CD4-positive, alpha-beta T cell (primary cell): ENCODE results near the gene NQO2. TPM values are rescaled to one million over a fixed set of nuclear protein-coding genes. Genes with fewer than 3 reads are reported as not detected.
"Not testable (repeated sequence)": the region's sequence is repeated elsewhere in the genome, so short reads cannot be mapped to it uniquely, and the experiment has no call there.

Experiments used
- ATAC-seq: fragments of 200-7000 bp; cut with Tn5 transposase; one replicate; pipeline ENCODE4 v1.10.0; 2022; ENCODE audit warnings: mild to moderate bottlenecking; ENCODE audit not compliant: poor library complexity
- CTCF ChIA-PET: fragments of 350-600 bp; sonication (Branson Sonifier 250); formaldehyde crosslinking; loops from one replicate; lab custom pipeline; 2021; ENCODE audit warnings: antibody characterized with exemption, inconsistent platforms; lab: Charles Lee
- POLR2A ChIA-PET: fragments of 350-600 bp; sonication (Branson Sonifier 250); formaldehyde crosslinking; loops from one replicate; lab custom pipeline; 2021; ENCODE audit warnings: antibody characterized with exemption, inconsistent platforms; lab: Charles Lee
- DNase-seq, 14 experiments: peaks; one replicate each; pipeline ENCODE4 v3.0.0-alpha.2; 2013 to 2020; ENCODE audit warnings: mixed read lengths in 2 of 14
- H3K27ac ChIP-seq, 2 donors: one replicate each; pipeline versions ENCODE4 v1.5.1 to v1.7.0; 2013; ENCODE audit warnings: low read length in 2 of 2, low read depth in 1 of 2, mild to moderate bottlenecking in 1 of 2
- H3K27me3 ChIP-seq, 2 experiments: 1 replicate in 1 of 2; 2 replicates in 1 of 2; pipeline versions ENCODE4 v1.6.1 to v1.7.0; 2013; ENCODE audit warnings: low read length in 2 of 2, control low read depth in 1 of 2, mild to moderate bottlenecking in 1 of 2, moderate library complexity in 1 of 2; ENCODE audit not compliant: insufficient read depth in 2 of 2, control insufficient read depth in 1 of 2
- H3K36me3 ChIP-seq: one replicate; pipeline ENCODE4 v1.6.1; 2013; ENCODE audit warnings: low read length, control low read depth; ENCODE audit not compliant: insufficient read depth
- H3K4me1 ChIP-seq: one replicate; pipeline ENCODE4 v1.6.1; 2013; ENCODE audit warnings: low read length, control low read depth; ENCODE audit not compliant: insufficient read depth
- H3K4me3 ChIP-seq: one replicate; pipeline ENCODE4 v1.5.1; 2013; ENCODE audit warnings: mild to moderate bottlenecking, low read length, moderate library complexity
- H3K9me3 ChIP-seq, 2 experiments: 1 replicate in 1 of 2; 2 replicates in 1 of 2; pipeline versions ENCODE4 v1.6.1 to v1.7.0; 2013; ENCODE audit warnings: low read length in 2 of 2, mild to moderate bottlenecking in 2 of 2, control low read depth in 1 of 2, moderate library complexity in 1 of 2; ENCODE audit not compliant: control insufficient read depth in 1 of 2, insufficient read depth in 1 of 2
- H3K27ac Mint-ChIP-seq: one replicate; pipeline ENCODE4 v1.8.0; 2020; ENCODE audit warnings: mixed read lengths
- H3K27me3 Mint-ChIP-seq: one replicate; pipeline ENCODE4 v1.8.0; 2021; ENCODE audit warnings: mixed read lengths
- H3K36me3 Mint-ChIP-seq: one replicate; pipeline ENCODE4 v1.8.0; 2021; ENCODE audit warnings: low read depth, mixed read lengths
- H3K4me1 Mint-ChIP-seq: one replicate; pipeline ENCODE4 v1.8.0; 2021; ENCODE audit warnings: low read depth, mixed read lengths
- H3K4me3 Mint-ChIP-seq: one replicate; pipeline ENCODE4 v1.8.0; 2020; ENCODE audit warnings: mild to moderate bottlenecking, mixed read lengths
- H3K9me3 Mint-ChIP-seq: one replicate; pipeline ENCODE4 v1.8.0; 2020; ENCODE audit warnings: mixed read lengths
- intact Hi-C, 2 experiments: fragments of 100-400 bp; cut with DNase I in 1 of 2; cut with micrococcal nuclease in 1 of 2; formaldehyde crosslinking; loops; one replicate each; pipeline versions ENCODE4 v1.15.1 to v1.9.0; 2023 to 2025; cut with DNase I, micrococcal nuclease
- total RNA-seq, 174 experiments: library from RNA in 2 of 174; stranded (reverse) in 2 of 174; gene quantifications; one replicate each; pipeline ENCODE4 v1.2.3 and lab custom pipeline; 2021 to 2026
- TF ChIP-seq, protein P1 (sequence below): fragments of 200-600 bp; IDR thresholded peaks from one replicate; pipeline ENCODE4 v1.8.0; 2022; ENCODE audit warnings: antibody characterized with exemption, mild to moderate bottlenecking

The NQO2 gene
- total RNA-seq, 2 experiments from 2014 or later = 6.7 to 7.7 TPM

GRCh38 chr6:3057063-3057770 lies 57.5 kb downstream of the NQO2 start:
- POLR2A ChIA-PET = interaction anchor here (0.7 to 1.6 kb wide), 2 partner anchors 10 to 67 kb away, joined by 3 read pairs; no protein-coding TSS in a partner anchor
- Mint-ChIP-seq H3K9me3 (no peaks in the 10 kb centered on the region), H3K4me3 (no peak overlapping the region), H3K27ac (no peak overlapping the region), H3K27me3 (no peaks in the 10 kb centered on the region), H3K4me1 (peaks cover 36% of the 10 kb centered on the region), H3K36me3 (no peaks in the 10 kb centered on the region)
- H3K27me3 ChIP-seq = no peaks in the 10 kb centered on the region
- H3K4me1 ChIP-seq = peaks cover 24% of the 10 kb centered on the region
- H3K36me3 ChIP-seq = no peaks in the 10 kb centered on the region
- no peak for DNase-seq
- intact Hi-C loops = loop anchor here in 1 of 2 experiments (1.0 to 5.0 kb wide), 3 partner anchors 61 to 265 kb away; partner anchors contain the start of gene SERPINB9
- H3K27ac ChIP-seq = no peak overlapping the region
- H3K4me3 ChIP-seq = no peak overlapping the region
- CTCF ChIA-PET = interaction anchor here (1.2 to 1.6 kb wide), 2 partner anchors 11 to 56 kb away, joined by 3 to 5 read pairs; partner anchors contain the start of gene RIPK1
- no peak for ATAC-seq
- TF ChIP-seq, protein P1, sequence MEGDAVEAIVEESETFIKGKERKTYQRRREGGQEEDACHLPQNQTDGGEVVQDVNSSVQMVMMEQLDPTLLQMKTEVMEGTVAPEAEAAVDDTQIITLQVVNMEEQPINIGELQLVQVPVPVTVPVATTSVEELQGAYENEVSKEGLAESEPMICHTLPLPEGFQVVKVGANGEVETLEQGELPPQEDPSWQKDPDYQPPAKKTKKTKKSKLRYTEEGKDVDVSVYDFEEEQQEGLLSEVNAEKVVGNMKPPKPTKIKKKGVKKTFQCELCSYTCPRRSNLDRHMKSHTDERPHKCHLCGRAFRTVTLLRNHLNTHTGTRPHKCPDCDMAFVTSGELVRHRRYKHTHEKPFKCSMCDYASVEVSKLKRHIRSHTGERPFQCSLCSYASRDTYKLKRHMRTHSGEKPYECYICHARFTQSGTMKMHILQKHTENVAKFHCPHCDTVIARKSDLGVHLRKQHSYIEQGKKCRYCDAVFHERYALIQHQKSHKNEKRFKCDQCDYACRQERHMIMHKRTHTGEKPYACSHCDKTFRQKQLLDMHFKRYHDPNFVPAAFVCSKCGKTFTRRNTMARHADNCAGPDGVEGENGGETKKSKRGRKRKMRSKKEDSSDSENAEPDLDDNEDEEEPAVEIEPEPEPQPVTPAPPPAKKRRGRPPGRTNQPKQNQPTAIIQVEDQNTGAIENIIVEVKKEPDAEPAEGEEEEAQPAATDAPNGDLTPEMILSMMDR = no peak
- H3K9me3 ChIP-seq = no peaks in the 10 kb centered on the region

DNA sequence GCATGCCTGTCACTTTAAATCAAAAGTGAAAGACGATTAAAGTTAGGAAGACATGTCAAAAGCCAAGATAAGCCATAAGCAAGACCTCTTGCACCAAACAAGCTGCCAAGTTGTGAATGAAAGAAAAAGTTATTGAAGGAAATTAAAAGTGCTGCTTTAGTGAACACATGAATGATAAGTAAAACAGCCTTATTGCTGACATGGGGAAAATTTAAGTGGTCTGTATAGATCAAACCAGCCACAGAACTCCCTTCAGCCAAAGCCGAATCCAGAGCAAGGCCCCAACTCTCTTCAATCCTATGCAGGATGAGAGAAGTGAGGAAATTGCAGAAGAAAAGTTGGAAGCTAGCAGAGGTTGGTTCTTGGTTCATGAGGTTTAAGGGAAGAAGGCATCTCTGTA lies 59.3 kb downstream of the NQO2 start:
- H3K27me3 ChIP-seq = no peaks in the 10 kb centered on the region
- Mint-ChIP-seq H3K4me1 (peaks cover 23% of the 10 kb centered on the region), H3K27ac (no peak overlapping the region), H3K36me3 (no peaks in the 10 kb centered on the region), H3K27me3 (no peaks in the 10 kb centered on the region), H3K4me3 (peak overlapping the region; percentile 9), H3K9me3 (no peaks in the 10 kb centered on the region)
- no peak for DNase-seq
- H3K27ac ChIP-seq = peak overlapping the region in 1 of 2 donors; percentile 7
- TF ChIP-seq, protein P1 = no peak
- H3K4me1 ChIP-seq = peaks cover 14% of the 10 kb centered on the region
- H3K4me3 ChIP-seq = no peak overlapping the region
- no peaks in the 10 kb centered on the region for H3K36me3 ChIP-seq
- intact Hi-C loops = loop anchor here in 1 of 2 experiments (5.0 kb wide), 2 partner anchors 157 to 267 kb away; partner anchors contain the start of gene SERPINB9
- CTCF ChIA-PET = no interaction called here
- H3K9me3 ChIP-seq = no peaks in the 10 kb centered on the region
- POLR2A ChIA-PET = interaction anchor here (1.1 to 1.5 kb wide), 3 partner anchors 9 to 69 kb away, joined by 3 to 8 read pairs (median 8); partner anchors contain the start of gene RIPK1
- no peak for ATAC-seq

DNA sequence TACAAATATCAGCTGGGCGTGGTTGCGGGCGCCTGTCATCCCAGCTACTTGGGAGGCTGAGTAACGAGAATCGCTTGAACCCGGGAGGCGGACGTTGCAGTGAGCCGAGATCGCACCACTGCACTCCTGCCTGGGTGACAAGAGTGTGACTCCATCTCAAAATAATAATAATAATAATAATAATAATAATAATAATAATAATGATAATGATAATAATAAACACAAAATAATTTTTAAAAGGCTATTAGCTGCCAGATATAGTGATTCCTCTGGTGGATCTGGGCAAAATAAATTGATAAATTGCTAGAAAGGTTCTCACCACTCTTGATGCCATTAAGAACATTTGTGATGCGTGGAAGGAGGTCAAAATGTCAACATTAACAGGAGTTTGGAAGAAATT lies 60.4 kb downstream of the NQO2 start:
- DNase-seq, H3K9me3 ChIP-seq, H3K9me3 Mint-ChIP-seq, H3K36me3 Mint-ChIP-seq, H3K4me3 ChIP-seq, H3K27ac Mint-ChIP-seq, H3K27ac ChIP-seq, H3K36me3 ChIP-seq, ATAC-seq, H3K27me3 ChIP-seq, H3K27me3 Mint-ChIP-seq, CTCF ChIA-PET: not testable (repeated sequence)
- intact Hi-C loops = loop anchor here (2.0 to 5.0 kb wide), 2 partner anchors 213 to 268 kb away; no protein-coding TSS in a partner anchor
- Mint-ChIP-seq H3K4me3 (peak overlapping the region; percentile 23), H3K4me1 (peaks cover 24% of the 10 kb centered on the region)
- POLR2A ChIA-PET = interaction anchor here (0.8 to 2.4 kb wide), 2 partner anchors 70 to 120 kb away, joined by 3 to 7 read pairs; no protein-coding TSS in a partner anchor
- H3K4me1 ChIP-seq = peaks cover 19% of the 10 kb centered on the region
